Retina (tissue), 1 donor: ENCODE results near the gene CMBL.
"Not testable (repeated sequence)": the region's sequence is repeated elsewhere in the genome, so short reads cannot be mapped to it uniquely, and the experiment has no call there.

Experiments used
- DNase-seq: peaks from one replicate; pipeline ENCODE4 v3.0.0-alpha.2; 2016

CMBL gene

DNA sequence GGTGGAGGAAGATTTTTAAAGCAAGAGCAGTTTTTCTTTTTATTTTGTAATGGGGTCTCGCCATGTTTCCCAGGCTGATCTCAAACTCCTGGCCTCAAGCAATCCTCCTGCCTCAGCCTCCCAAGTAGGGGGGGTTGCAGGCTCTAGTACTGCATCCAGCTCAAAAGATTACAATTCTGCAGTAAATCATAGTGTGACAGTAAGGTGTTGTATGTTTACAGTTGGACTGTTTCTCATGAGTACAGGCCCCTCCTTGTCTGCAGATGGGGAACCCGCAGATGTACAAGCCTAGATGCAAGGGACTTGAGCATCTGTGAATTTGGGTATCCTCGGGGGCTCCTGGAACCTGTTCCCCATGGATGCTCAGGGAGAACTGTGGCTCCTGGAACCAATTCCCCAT, 54.3 kb downstream of the CMBL start:
- no peak for DNase-seq

DNA sequence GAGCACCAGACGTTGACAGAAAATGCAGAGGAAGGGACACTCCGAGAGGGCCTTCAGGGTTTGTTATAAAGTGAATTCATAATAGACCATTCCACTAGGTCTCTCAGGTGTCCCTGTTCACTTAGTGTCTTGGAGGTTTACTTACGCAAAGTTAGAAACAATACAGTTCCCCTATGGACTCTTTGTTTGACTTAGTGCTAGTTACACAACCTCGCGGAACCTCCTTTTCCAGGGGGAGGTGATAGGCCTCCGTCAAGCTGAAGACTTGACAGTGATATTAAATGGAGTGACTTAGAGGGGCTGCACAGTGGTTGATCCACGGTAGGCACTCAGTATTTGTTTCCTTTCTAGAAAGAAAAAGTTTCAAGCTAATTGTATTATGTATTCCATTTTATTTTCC, 56.3 kb downstream of the CMBL start:
- DNase-seq: no peak

DNA sequence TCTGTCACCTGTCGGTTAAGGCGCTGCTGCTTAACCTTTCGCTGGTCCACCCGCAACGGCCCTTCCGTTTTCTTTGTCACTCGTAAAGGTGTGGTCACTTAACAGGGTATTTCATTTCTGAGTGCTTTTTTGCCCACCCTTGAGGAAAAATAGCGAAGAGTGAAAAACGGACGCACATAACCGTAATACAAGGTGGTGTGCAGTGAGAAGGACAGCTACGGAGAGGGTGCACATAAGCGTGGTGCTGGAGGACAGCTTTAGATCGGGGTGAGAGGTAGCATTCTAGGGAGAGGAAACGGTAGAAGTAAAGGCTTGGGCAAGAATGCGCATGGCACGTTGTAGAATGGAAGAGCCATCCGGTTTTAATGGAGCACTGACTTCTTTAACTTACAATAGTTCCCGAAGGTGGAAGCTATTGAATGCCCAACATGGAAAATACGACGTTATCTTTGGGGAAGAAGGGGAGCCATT, 56.9 kb downstream of the CMBL start:
- no peak for DNase-seq

DNA sequence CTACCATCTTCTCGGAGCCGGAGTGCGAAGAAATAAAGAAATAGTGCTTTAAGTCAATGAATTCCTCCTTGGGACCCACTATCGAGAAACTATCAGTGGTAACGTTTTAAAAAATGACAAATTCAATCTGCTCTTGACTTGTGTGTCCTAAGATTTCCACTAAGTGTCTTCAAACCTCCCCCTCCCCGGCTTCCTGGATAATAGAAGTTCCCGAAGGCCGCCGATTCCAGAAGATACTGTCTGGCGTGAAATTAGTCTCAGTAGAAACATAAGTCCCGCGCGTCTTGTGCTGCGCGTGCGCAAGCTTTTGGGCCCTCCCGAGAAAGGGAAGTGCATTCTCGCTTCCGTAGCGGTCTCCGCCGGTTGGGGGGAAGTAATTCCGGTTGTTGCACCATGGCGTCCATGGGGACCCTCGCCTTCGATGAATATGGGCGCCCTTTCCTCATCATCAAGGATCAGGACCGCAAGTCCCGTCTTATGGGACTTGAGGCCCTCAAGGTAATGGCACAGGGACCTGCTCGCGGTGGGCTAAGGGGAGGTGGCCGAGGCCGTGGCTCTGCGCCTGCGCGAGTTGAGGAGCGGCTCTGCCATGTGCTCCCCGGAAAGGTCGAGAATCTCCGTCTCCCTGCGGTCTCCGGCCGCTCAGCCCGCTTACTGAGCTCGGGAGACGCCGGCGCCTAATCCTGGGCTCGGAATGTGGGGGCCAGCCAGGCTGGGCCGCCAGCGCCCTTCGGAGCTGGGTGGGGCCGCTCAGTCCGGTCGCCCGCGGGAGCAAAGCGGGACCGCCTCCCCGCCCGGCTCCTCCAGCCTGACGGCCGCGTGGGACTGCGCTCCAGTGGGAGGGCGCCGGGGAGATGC, 57.5 kb downstream of the CMBL start, which contains the start of gene CCT5:
Gene CCT5, plus strand, starts transcription at position 333 of the 858 bp plus-strand sequence. Its CDS starts 61 bp downstream, at position 394.
- DNase-seq: peak; percentile 98

DNA sequence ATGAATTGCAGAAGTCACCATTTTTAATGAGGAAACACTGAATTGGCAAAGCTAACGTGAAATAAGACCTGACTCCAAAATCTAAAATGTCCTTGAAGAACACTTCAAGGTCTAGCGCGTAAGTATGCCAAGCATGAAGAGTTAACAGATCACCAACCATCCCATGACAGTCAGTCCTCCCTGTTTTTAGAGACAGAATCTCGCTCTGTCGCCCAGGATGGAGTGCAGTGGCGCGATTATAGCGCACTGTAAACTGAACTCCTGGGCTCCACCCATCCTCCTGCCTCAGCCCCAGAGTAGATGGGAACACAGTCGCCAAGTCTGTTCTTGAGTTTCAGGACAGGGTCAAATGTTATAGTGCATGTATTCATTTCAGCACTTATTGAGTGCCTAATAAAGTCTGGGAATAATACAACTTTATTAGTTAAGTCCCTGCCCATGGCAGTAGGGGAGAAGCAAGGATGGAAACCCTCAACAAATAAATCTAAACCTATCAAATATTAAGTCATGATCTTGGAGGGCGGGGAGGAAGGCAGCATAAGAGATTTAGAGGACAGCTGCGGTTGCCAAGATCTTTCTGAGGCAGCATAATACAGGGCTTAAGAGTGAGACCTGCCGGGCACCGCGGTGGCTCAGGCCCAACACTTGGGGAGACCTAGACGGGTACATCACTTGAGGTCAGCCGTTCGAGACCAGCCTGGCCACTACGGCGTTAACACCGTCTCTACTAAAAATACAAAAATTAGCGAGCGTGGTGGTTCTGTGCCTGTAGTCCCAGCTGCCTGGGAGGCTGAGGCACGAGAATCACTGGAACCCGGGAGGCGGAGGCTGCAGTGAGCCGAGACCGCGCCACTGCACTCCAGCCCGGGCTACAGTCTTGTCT, 59.1 kb downstream of the CMBL start:
- DNase-seq: no peak

DNA sequence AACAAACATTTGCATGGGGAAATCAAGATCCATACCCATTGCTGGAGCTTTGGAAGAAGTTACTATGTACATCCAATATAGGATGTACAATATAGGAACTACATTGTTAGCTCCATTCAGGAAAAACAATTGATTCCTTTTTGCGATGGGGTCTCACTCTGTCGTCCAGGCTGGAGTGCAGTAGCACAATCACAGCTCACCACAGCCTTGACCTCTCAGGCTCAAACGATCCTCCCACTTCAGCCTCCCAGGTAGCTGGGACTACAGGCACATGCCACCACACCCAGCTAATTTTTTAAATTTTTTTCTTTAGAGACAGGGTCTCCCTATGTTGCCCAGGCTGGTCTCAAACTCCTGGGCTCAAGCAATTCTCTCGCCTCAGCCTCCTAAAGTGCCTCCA, 60.5 kb downstream of the CMBL start:
- not testable (repeated sequence) for DNase-seq

DNA sequence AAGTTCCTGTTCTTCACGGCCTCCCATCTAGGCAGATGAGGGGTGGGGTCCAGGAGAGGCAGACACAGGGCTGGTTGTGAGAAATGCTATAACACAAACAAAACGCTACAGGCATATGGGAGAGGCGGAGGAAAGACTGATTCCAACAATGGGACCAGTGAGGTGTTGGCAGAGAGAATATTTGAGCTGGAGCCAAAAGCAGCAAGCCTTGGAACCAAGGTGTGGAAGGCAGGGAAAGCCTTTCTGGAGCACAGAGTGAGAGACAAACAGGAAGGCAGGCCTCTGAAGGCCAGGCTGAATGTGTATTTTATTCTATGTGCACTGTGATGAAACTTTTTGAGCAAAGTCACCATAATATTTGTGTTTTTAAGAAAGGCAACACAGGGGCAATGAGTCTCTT, 60.9 kb downstream of the CMBL start:
- DNase-seq: no peak

DNA sequence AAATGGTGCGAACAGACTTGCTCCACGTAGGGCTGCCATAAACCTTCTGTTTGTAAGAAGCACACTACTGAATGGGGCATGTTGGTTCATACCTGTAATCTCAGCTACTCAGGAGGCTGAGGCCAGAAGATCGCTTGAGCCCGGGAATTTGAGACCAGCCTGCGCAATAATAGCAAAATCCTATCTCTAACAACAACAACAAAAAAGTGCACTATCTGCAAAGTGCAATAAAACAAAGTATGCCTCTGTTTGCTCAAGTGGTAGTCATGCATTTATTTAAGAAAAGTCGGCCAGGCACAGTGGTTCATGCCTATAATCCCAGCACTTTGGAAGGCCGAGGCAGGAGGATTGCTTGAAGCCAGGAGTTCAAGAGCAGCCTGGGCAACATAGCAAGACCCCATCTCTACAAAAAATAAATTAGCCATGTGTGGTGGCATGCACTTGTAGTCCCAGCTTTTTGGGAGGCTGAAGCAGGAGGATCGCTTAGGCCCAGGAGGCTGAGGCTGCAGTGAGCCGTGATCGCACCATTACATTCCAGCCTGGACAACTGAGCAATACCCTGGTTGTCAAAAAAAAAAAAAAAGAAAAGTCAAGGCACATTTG, 63.3 kb downstream of the CMBL start:
- DNase-seq: no peak

DNA sequence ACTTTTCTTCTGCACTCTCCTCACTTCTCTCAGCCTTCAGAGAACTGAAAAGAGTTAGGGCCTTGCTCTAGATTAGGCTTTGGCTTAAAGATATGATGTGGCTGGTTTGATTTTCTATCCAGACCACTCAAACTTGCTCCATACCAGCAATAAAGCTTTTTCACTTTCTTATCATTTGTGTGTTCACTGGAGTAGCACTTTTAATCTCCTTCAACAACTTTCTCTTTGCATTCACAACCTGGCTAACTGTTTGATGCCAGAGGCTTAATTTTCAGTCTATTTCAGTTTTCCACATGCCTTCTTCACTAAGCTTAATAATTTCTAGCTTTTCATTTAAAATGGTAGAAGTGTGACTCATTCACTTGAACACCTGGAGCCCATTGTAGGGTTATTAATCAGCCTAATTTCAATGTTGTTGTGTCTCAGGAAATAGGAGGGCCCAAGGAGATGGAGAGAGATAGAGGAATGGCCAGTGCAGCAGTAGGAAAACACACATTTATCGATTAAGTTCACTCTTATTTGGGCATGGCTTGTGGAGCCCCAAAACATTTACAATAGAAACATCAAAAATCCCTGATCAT, 64.0 kb downstream of the CMBL start:
- DNase-seq: no peak

DNA sequence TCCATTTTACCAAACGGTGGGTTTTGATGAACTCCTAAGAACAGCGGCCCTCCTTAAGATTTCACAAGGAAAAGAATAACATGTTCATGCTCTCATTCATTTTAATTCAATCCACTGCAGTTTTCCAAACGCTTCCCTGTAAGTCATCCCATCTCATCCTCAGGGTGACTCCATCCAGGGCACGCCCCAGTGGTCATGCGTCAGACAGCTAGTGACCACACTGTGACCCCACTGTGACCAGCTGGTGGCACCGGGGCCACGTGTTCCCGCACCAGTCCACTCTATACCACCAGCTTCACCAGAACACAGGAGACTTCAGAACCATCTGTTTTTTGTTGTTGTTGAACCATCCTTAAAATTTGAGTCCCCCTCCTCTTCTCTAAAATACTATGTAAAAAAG, 72.4 kb downstream of the CMBL start:
- DNase-seq: no peak

DNA sequence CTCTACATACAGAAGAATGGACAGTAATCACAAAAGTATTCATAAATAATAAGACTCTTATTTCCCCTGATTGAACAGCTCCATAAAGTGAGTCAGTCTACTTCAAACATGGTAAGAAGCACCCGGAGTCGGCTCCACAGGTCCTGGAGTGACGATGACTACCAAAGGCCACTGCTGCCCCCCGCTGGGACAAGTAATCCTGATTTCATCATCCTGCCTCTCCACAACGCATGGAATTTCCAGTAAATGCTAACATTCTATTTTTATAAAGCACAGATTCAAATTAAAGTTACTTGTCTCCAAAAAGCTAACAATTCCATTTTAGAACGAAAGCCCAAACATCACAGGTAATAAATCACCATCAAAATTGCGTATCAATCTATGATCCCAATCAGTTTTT, 74.2 kb downstream of the CMBL start:
- peak; percentile 22 for DNase-seq

DNA sequence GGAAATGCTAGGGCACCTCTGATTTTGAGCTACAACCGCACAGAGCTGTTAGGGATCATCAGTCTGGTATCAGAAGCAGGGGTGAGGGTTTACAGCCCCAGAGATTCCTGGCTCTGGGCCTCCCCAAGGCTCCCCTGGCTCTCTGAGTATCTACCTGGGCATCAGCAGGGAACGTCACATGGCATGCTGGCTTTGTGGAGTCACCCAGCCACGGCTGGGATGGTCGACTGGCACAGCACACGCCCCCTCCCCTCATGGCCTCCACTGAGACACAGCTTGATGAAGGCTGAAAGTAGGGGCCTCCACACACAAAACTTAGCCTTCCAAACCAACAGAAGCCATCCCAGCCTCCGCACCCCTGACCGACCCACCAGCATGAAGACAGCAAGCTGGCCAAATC, 74.7 kb downstream of the CMBL start:
- DNase-seq: no peak

DNA sequence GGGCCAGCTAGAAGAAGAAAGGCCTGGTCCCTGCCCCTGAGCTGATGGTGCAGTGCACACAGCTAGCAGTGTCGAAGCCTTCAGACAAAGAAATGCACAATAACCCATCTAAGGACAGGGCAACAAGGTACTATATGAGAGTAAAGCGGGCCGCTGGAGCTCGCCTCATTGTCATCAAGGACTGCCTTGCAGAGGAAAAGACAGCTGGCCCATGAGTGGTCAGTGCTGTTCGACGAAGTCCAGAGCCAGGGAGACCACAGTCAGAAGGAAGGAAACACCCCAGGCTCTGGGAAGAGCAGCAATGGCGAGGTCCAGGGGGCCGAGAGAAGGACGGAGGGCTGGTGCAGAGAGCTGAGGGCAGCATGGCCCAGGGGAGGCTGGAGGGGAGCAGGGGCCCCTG, 75.3 kb downstream of the CMBL start:
- DNase-seq: no peak

DNA sequence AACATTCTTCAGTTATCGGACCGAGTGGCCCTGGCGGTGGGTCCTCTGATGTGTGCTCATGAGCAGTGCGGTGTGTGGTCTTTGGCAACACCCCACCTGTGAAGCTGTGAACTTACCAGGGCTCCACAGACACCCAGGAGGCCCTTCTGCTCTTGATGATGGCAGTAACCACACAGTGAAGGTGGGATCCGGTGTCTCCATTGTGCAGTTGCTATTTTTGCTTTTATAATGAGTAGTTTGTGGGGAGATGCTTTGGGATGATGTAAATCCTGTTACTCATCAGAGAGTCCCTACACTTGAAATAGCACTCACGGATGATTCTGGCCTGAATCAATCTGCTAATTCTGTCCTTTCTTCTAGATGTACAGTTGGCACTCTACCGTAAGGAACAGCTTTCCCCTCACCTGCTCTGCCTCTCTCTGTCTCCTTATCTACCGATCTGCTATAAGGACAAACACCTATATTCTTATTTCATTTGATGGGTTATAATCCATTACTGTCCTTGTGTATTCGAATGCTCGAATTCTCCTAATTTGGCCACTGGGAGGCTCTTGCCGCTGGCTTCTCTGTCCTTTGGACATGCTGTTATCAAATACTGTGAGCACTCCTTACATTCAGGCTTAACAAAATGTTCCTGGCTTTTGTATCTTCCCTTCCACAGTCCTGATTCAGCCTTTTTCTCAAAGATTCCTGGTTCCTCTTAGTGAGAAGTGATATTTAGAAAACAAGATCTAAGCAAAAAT, 78.2 kb downstream of the CMBL start:
- no peak for DNase-seq

DNA sequence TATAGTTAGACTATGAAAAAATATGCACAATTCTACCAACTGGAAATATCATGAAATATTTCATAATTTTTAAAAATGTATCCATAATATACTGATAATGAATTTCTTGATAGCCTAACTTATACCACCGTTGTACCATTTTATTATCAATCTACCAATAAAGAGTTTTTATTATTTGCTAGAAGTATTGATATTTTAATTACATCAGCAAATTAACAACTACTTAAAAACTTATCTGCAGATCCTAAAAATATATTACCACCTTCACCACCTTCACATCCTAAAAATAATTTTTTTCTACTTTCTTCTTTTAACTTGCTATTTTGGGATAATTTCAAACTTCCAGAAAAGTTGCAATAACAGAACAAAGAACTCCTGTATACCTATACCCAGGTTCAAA, 79.4 kb downstream of the CMBL start:
- no peak for DNase-seq
